H9 (cell line): ENCODE results near the gene KCNMA1. TPM values are rescaled to one million over a fixed set of nuclear protein-coding genes. Genes with fewer than 3 reads are reported as not detected.

ENCODE experiments used
- DNase-seq: peaks from one replicate; pipeline ENCODE4 v3.0.0-alpha.2; 2017
- H2AFZ ChIP-seq: one replicate; pipeline ENCODE4 v1.6.1; 2013; ENCODE audit warnings: mild to moderate bottlenecking, low read length, control low read depth, moderate library complexity
- H2AK5ac ChIP-seq: 2 replicates; pipeline ENCODE4 v1.6.1; 2013; ENCODE audit warnings: low read length, control low read depth, mixed read lengths; ENCODE audit not compliant: insufficient read length
- H2BK120ac ChIP-seq: one replicate; pipeline ENCODE4 v1.6.1; 2013; ENCODE audit warnings: low read depth, mild to moderate bottlenecking, low read length, control low read depth, inconsistent platforms; ENCODE audit not compliant: poor library complexity, severe bottlenecking
- H2BK12ac ChIP-seq: 2 replicates; pipeline ENCODE4 v1.6.1; 2013; ENCODE audit warnings: low read length, control low read depth, mixed read lengths, low read depth; ENCODE audit not compliant: insufficient read length
- H2BK15ac ChIP-seq: 2 replicates; pipeline ENCODE4 v1.6.1; 2013; ENCODE audit warnings: low read depth, low read length, control low read depth
- H2BK20ac ChIP-seq: one replicate; pipeline ENCODE4 v1.6.1; 2013; ENCODE audit warnings: low read depth, mild to moderate bottlenecking, low read length, control low read depth, inconsistent platforms; ENCODE audit not compliant: poor library complexity, severe bottlenecking
- H2BK5ac ChIP-seq: 2 replicates; pipeline ENCODE4 v1.6.1; 2013; ENCODE audit warnings: low read length, control low read depth, mixed read lengths; ENCODE audit not compliant: insufficient read length
- H3K14ac ChIP-seq: 2 replicates; pipeline ENCODE4 v1.6.1; 2013; ENCODE audit warnings: low read length, control low read depth; ENCODE audit not compliant: insufficient read depth
- H3K18ac ChIP-seq: 2 replicates; pipeline ENCODE4 v1.6.1; 2013; ENCODE audit warnings: low read depth, mild to moderate bottlenecking, mixed read lengths, low read length, control low read depth; ENCODE audit not compliant: insufficient read length
- H3K23ac ChIP-seq: 2 replicates; pipeline ENCODE4 v1.6.1; 2013; ENCODE audit warnings: low read length, control low read depth, mixed read lengths, low read depth; ENCODE audit not compliant: insufficient read length
- H3K23me2 ChIP-seq: 2 replicates; pipeline ENCODE4 v1.6.1; 2013; ENCODE audit warnings: low read depth, mild to moderate bottlenecking, mixed read lengths, low read length, control low read depth; ENCODE audit not compliant: insufficient read length, poor library complexity, severe bottlenecking
- H3K27ac ChIP-seq: 2 replicates; pipeline ENCODE4 v1.5.1; 2013; ENCODE audit warnings: low read length, control low read depth, mixed read lengths, low read depth; ENCODE audit not compliant: insufficient read length
- H3K27me3 ChIP-seq: 2 replicates; pipeline ENCODE4 v1.6.1; 2013; ENCODE audit warnings: low read length, control low read depth, inconsistent platforms; ENCODE audit not compliant: insufficient read depth
- H3K4ac ChIP-seq: 2 replicates; pipeline ENCODE4 v1.6.1; 2013; ENCODE audit warnings: low read depth, mild to moderate bottlenecking, control low read depth, inconsistent platforms, low read length, moderate library complexity
- H3K4me1 ChIP-seq: 2 replicates; pipeline ENCODE4 v1.6.1; 2013; ENCODE audit warnings: low read length, control low read depth, inconsistent platforms; ENCODE audit not compliant: insufficient read depth
- H3K4me2 ChIP-seq: 2 replicates; pipeline ENCODE4 v1.6.1; 2013; ENCODE audit warnings: low read length, control low read depth, mixed read lengths; ENCODE audit not compliant: insufficient read length, insufficient read depth
- H3K56ac ChIP-seq: 2 replicates; pipeline ENCODE4 v1.6.1; 2013; ENCODE audit warnings: low read depth, mild to moderate bottlenecking, mixed read lengths, low read length, control low read depth; ENCODE audit not compliant: insufficient read length
- H3K79me1 ChIP-seq: 2 replicates; pipeline ENCODE4 v1.6.1; 2013; ENCODE audit warnings: low read depth, mild to moderate bottlenecking, moderate library complexity, low read length, control low read depth, inconsistent platforms; ENCODE audit not compliant: insufficient read depth, poor library complexity, severe bottlenecking
- H3K79me2 ChIP-seq: 2 replicates; pipeline ENCODE4 v1.6.1; 2013; ENCODE audit warnings: low read length, control low read depth, inconsistent platforms; ENCODE audit not compliant: insufficient read depth
- H3K9ac ChIP-seq: 2 replicates; pipeline ENCODE4 v1.6.1; 2013; ENCODE audit warnings: low read length, control low read depth, mixed read lengths; ENCODE audit not compliant: insufficient read length; ENCODE audit errors: extremely low read depth
- H3K9me3 ChIP-seq: one replicate; pipeline ENCODE4 v1.6.1; 2013; ENCODE audit warnings: low read depth, low read length, inconsistent platforms; ENCODE audit not compliant: control insufficient read depth
- H3T11ph ChIP-seq: one replicate; pipeline ENCODE4 v1.6.1; 2013; ENCODE audit warnings: mild to moderate bottlenecking, low read length, control low read depth, inconsistent platforms
- H4K20me1 ChIP-seq: one replicate; pipeline ENCODE4 v1.6.1; 2013; ENCODE audit not compliant: control insufficient read depth, insufficient read length, insufficient read depth
- H4K5ac ChIP-seq: 2 replicates; pipeline ENCODE4 v1.6.1; 2013; ENCODE audit warnings: low read depth, mild to moderate bottlenecking, mixed read lengths, low read length, control low read depth; ENCODE audit not compliant: insufficient read length
- H4K8ac ChIP-seq: replicated peaks from 2 replicates; pipeline ENCODE4 v1.6.1; 2013; ENCODE audit warnings: low read length, control low read depth, mixed read lengths, low read depth; ENCODE audit not compliant: insufficient read length
- H4K91ac ChIP-seq: 2 replicates; pipeline ENCODE4 v1.6.1; 2013; ENCODE audit warnings: low read depth, mild to moderate bottlenecking, moderate library complexity, mixed read lengths, low read length, control low read depth; ENCODE audit not compliant: insufficient read length
- H3K27ac Mint-ChIP-seq, 3 experiments: 2 replicates in 2 of 3; 3 replicates in 1 of 3; pipeline ENCODE4 v1.8.0; 2020 to 2021; ENCODE audit warnings: mixed read lengths in 3 of 3, mild to moderate bottlenecking in 1 of 3, moderate library complexity in 1 of 3
- H3K27me3 Mint-ChIP-seq: 2 replicates; pipeline ENCODE4 v1.8.0; 2021; ENCODE audit warnings: low read depth, mild to moderate bottlenecking, moderate library complexity, mixed read lengths
- H3K36me3 Mint-ChIP-seq, 3 experiments: 2 replicates in 2 of 3; 3 replicates in 1 of 3; pipeline ENCODE4 v1.8.0; 2020 to 2021; ENCODE audit warnings: low read depth in 3 of 3, mixed read lengths in 3 of 3; ENCODE audit not compliant: insufficient read depth in 1 of 3
- H3K4me1 Mint-ChIP-seq, 2 experiments: 2 replicates each; pipeline ENCODE4 v1.8.0; 2020; ENCODE audit warnings: mixed read lengths in 2 of 2
- H3K4me3 Mint-ChIP-seq, 2 experiments: 2 replicates in 1 of 2; 3 replicates in 1 of 2; pipeline ENCODE4 v1.8.0; 2020 to 2021; ENCODE audit warnings: mild to moderate bottlenecking in 2 of 2, mixed read lengths in 2 of 2, moderate library complexity in 1 of 2
- H3K9me3 Mint-ChIP-seq, 2 experiments: 2 replicates in 1 of 2; 3 replicates in 1 of 2; pipeline ENCODE4 v1.8.0; 2020; ENCODE audit warnings: mild to moderate bottlenecking in 2 of 2, mixed read lengths in 2 of 2, moderate library complexity in 1 of 2
- CTCF ChIP-seq: fragments of 200-600 bp; sonication (generic); conservative IDR thresholded peaks from 3 replicates; pipeline ENCODE4 v1.8.0; 2021; ENCODE audit warnings: antibody characterized with exemption, mild to moderate bottlenecking
- total RNA-seq: library from RNA; stranded (reverse); gene quantifications from 2 replicates; pipeline ENCODE4 v1.2.1, GENCODE V29; 2021

Gene KCNMA1
- total RNA-seq, 1 experiment from 2014 or later: 2.0 TPM

GRCh38 chr10:77024461-77024860 lies 613.1 kb downstream of the KCNMA1 start:
- H3K14ac ChIP-seq: no peak overlapping the region
- no peaks in the 10 kb centered on the region for H3K9me3 Mint-ChIP-seq
- H3K27ac ChIP-seq: no peak overlapping the region
- no peak overlapping the region for H2AFZ ChIP-seq
- no peak overlapping the region for H2BK15ac ChIP-seq
- no peaks in the 10 kb centered on the region; the same call in 1 of the 2 replicates for H3K27me3 Mint-ChIP-seq
- no peak overlapping the region for H3K4me3 Mint-ChIP-seq
- H3K79me1 ChIP-seq: no peaks in the 10 kb centered on the region
- no peak overlapping the region for H4K91ac ChIP-seq
- H3K4ac ChIP-seq: no peak overlapping the region
- no peak overlapping the region for H3K56ac ChIP-seq
- H3K4me1 Mint-ChIP-seq: peaks cover 3 to 6% of the 10 kb centered on the region in 2 experiments
- no peak overlapping the region for H2BK120ac ChIP-seq
- peaks cover 3% of the 10 kb centered on the region for H4K20me1 ChIP-seq
- H2BK12ac ChIP-seq: no peak overlapping the region
- no peaks in the 10 kb centered on the region; the same call in 1 of the 2 replicates for H3K4me1 ChIP-seq
- no peak overlapping the region for H3T11ph ChIP-seq
- no peaks in the 10 kb centered on the region for H3K36me3 Mint-ChIP-seq
- no peaks in the 10 kb centered on the region for H3K23me2 ChIP-seq
- no peaks in the 10 kb centered on the region for H3K27me3 ChIP-seq
- no peak overlapping the region for H3K9ac ChIP-seq
- no peaks in the 10 kb centered on the region for H3K79me2 ChIP-seq
- H3K23ac ChIP-seq: no peak overlapping the region
- no peak for DNase-seq
- H2BK20ac ChIP-seq: no peak overlapping the region
- no peak overlapping the region for H3K4me2 ChIP-seq
- H3K9me3 ChIP-seq: no peaks in the 10 kb centered on the region
- no peak overlapping the region for H2BK5ac ChIP-seq
- no peak overlapping the region for H3K27ac Mint-ChIP-seq
- H2AK5ac ChIP-seq: no peak overlapping the region
- H4K5ac ChIP-seq: no peak overlapping the region
- H3K18ac ChIP-seq: no peak overlapping the region
- no peak overlapping the region for H4K8ac ChIP-seq
- TF ChIP-seq CTCF: no peak
